GM12874 (cell line): ENCODE results near the gene APOB.

Experiments used
- CTCF ChIP-seq: IDR thresholded peaks from 2 replicates; pipeline ENCODE4 v1.5.1; 2011; ENCODE audit warnings: low read depth, mild to moderate bottlenecking, control low read depth, low read length, moderate library complexity; ENCODE audit not compliant: insufficient read depth

APOB gene

GRCh38 chr2:21023419-21024181, 20.3 kb downstream of the APOB start:
- no peak for TF ChIP-seq CTCF

- no peak for TF ChIP-seq CTCF
Measured at GRCh38 chr2:21022792-21023367, 21.0 kb downstream of the APOB start.

GRCh38 chr2:21021430-21021829, 22.4 kb downstream of the APOB start:
- TF ChIP-seq CTCF = no peak

GRCh38 chr2:21020668-21021288, 23.1 kb downstream of the APOB start:
- no peak for TF ChIP-seq CTCF

GRCh38 chr2:21020031-21020667, 23.7 kb downstream of the APOB start:
- TF ChIP-seq CTCF = no peak

- TF ChIP-seq CTCF = no peak
Measured at GRCh38 chr2:21019678-21020021, 24.2 kb downstream of the APOB start.

GRCh38 chr2:21019000-21019677, 24.7 kb downstream of the APOB start:
- TF ChIP-seq CTCF = no peak
